ENCODE data around the gene PTPRM. TPM values are rescaled to one million over a fixed set of nuclear protein-coding genes. Genes with fewer than 3 reads are reported as not detected.

Gene PTPRM
- total RNA-seq, 1 experiment from 2014 or later = 45.6 TPM

GRCh38 chr18:7870855-7871254, 303.7 kb downstream of the PTPRM start:
- BruUV-seq (replicated peaks) = no TSS peak
- POLR2A ChIA-PET (ENCODE audit: unreplicated experiment) = interaction anchor here (0.5 kb wide), 1 partner anchor 135 kb away, joined by 4 read pairs; no protein-coding TSS in a partner anchor

GRCh38 chr18:7871560-7872456, 304.7 kb downstream of the PTPRM start:
- no peaks in the 10 kb centered on the region for H3K36me3 ChIP-seq (ENCODE audit: low read depth, low read length)
- TSS peak; percentile 58 for BruUV-seq (replicated peaks)
- H3K9me2 ChIP-seq (replicated peaks; ENCODE audit: low read length) = no peaks in the 10 kb centered on the region
- H3K79me2 ChIP-seq (ENCODE audit: low read length) = 0 out of 2 replicates have a peak, but pooled peaks cover 5% of the 10 kb centered on the region
- H3K4me2 ChIP-seq (ENCODE audit: low read length) = peak overlapping the region; percentile 59
- H3K4me3 ChIP-seq (ENCODE audit: low read length) = no peak overlapping the region
- H3K9ac ChIP-seq (ENCODE audit: low read length) = peak overlapping the region; percentile 48
- ChIA-PET CTCF (no interaction called here), POLR2A (ENCODE audit: unreplicated experiment) (interaction anchor here (0.5 kb wide), 1 partner anchor 136 kb away, joined by 4 read pairs; no protein-coding TSS in a partner anchor)
- TF ChIP-seq EZH2phosphoT487 (IDR thresholded peaks at IDR 0.05; ENCODE audit: borderline replicate concordance, low read length) (no peak), EZH2 (IDR thresholded peaks at IDR 0.05; ENCODE audit: low read length, unreplicated experiment) (no peak), CTCF (conservative IDR thresholded peaks at IDR 0.05; ENCODE audit: low read depth, low read length) (no peak)
- H3K27me3 ChIP-seq (ENCODE audit: low read length) = no peaks in the 10 kb centered on the region
- H4K20me1 ChIP-seq (ENCODE audit: low read length) = no peaks in the 10 kb centered on the region
- intact Hi-C loops (cut with micrococcal nuclease) = loop anchor here (10.0 kb wide), 1 partner anchor 453 kb away; no protein-coding TSS in a partner anchor
- peak overlapping the region; percentile 83 for H3K27ac ChIP-seq (ENCODE audit: low read length)
- peaks cover 5% of the 10 kb centered on the region for H3F3A ChIP-seq (ENCODE audit: low read length, unreplicated experiment)
- ATAC-seq = peak; percentile 54
- H3K9me3 ChIP-seq (ENCODE audit: low read length) = no peaks in the 10 kb centered on the region
- peak; percentile 81 for DNase-seq
- H2AFZ ChIP-seq (ENCODE audit: low read length) = 0 out of 2 replicates have a peak overlapping the region, but pooled peaks have one; percentile 7
- peaks cover 27% of the 10 kb centered on the region for H3K4me1 ChIP-seq (ENCODE audit: insufficient read depth, low read length)

More at GRCh38 chr18:7870855-7871254, 303.7 kb downstream of the PTPRM start:
- H3F3A ChIP-seq (ENCODE audit: low read length, unreplicated experiment) = peaks cover 5% of the 10 kb centered on the region
- no peak for TF ChIP-seq CTCF (conservative IDR thresholded peaks at IDR 0.05; ENCODE audit: low read depth, low read length)
- no peak for TF ChIP-seq EZH2 (IDR thresholded peaks at IDR 0.05; ENCODE audit: low read length, unreplicated experiment)
- no peak for TF ChIP-seq EZH2phosphoT487 (IDR thresholded peaks at IDR 0.05; ENCODE audit: borderline replicate concordance, low read length)
- H3K9me3 ChIP-seq (ENCODE audit: low read length) = no peaks in the 10 kb centered on the region
- H2AFZ ChIP-seq (ENCODE audit: low read length) = no peak overlapping the region
- no peaks in the 10 kb centered on the region for H3K9me2 ChIP-seq (replicated peaks; ENCODE audit: low read length)
- H3K4me2 ChIP-seq (ENCODE audit: low read length) = no peak overlapping the region
- intact Hi-C loops (cut with micrococcal nuclease) = loop anchor here (10.0 kb wide), 1 partner anchor 454 kb away; no protein-coding TSS in a partner anchor
- DNase-seq = no peak
- no peaks in the 10 kb centered on the region for H4K20me1 ChIP-seq (ENCODE audit: low read length)
- peak overlapping the region; percentile 48; the same call in 1 of the 2 replicates for H3K9ac ChIP-seq (ENCODE audit: low read length)
- H3K27ac ChIP-seq (ENCODE audit: low read length) = peak overlapping the region; percentile 83
- H3K36me3 ChIP-seq (ENCODE audit: low read depth, low read length) = no peaks in the 10 kb centered on the region
- CTCF ChIA-PET = no interaction called here
- H3K79me2 ChIP-seq (ENCODE audit: low read length) = 0 out of 2 replicates have a peak, but pooled peaks cover 5% of the 10 kb centered on the region
- H3K4me1 ChIP-seq (ENCODE audit: insufficient read depth, low read length) = peaks cover 27% of the 10 kb centered on the region
- no peaks in the 10 kb centered on the region for H3K27me3 ChIP-seq (ENCODE audit: low read length)
- ATAC-seq = no peak
- H3K4me3 ChIP-seq (ENCODE audit: low read length) = no peak overlapping the region
